Rectal smooth muscle tissue (tissue), 1 donor: ENCODE data around the gene STX1B.

Experiments used
- H3K27ac ChIP-seq: one replicate; pipeline ENCODE4 v1.7.0; 2013; ENCODE audit warnings: low read depth, low read length, inconsistent platforms
- H3K27me3 ChIP-seq: one replicate; pipeline ENCODE4 v1.7.0; 2013; ENCODE audit warnings: low read length; ENCODE audit not compliant: control insufficient read depth, insufficient read depth
- H3K36me3 ChIP-seq: one replicate; pipeline ENCODE4 v1.7.0; 2013; ENCODE audit warnings: low read length; ENCODE audit not compliant: control insufficient read depth, insufficient read depth
- H3K4me1 ChIP-seq: one replicate; pipeline ENCODE4 v1.7.0; 2013; ENCODE audit warnings: low read length; ENCODE audit not compliant: control insufficient read depth, insufficient read depth
- H3K4me3 ChIP-seq: one replicate; pipeline ENCODE4 v1.7.0; 2013; ENCODE audit warnings: low read length
- H3K9ac ChIP-seq: one replicate; pipeline ENCODE4 v1.7.0; 2013; ENCODE audit warnings: low read length

STX1B gene

GRCh38 chr16:31010585-31011325 is at the start of gene STX1B:
Gene STX1B, minus strand, starts transcription at chr16:31010638. Its CDS starts 242 bp downstream, at chr16:31010396.
- no peaks in the 10 kb centered on the region for H3K4me1 ChIP-seq
- H3K4me3 ChIP-seq = no peak within 1 kb of the TSS
- no peaks in the 10 kb centered on the region for H3K36me3 ChIP-seq
- H3K9ac ChIP-seq = no peak within 1 kb of the TSS
- no peak within 1 kb of the TSS for H3K27ac ChIP-seq
- peaks cover 30% of the 10 kb centered on the region for H3K27me3 ChIP-seq

GRCh38 chr16:31055613-31056012 is 45.2 kb upstream of the STX1B start:
- Histone ChIP-seq H3K36me3 (peaks cover 4% of the 10 kb centered on the region), H3K4me3 (no peak overlapping the region), H3K27me3 (no peaks in the 10 kb centered on the region), H3K9ac (no peak overlapping the region), H3K4me1 (no peaks in the 10 kb centered on the region), H3K27ac (no peak overlapping the region)

GRCh38 chr16:31052114-31052513 is 41.7 kb upstream of the STX1B start:
- no peak overlapping the region for H3K4me3 ChIP-seq
- H3K27ac ChIP-seq = no peak overlapping the region

GRCh38 chr16:31050280-31051030 is 40.0 kb upstream of the STX1B start:
- H3K36me3 ChIP-seq = no peaks in the 10 kb centered on the region

More at GRCh38 chr16:31052114-31052513, 41.7 kb upstream of the STX1B start:
- Histone ChIP-seq H3K9ac (no peak overlapping the region), H3K4me1 (no peaks in the 10 kb centered on the region), H3K27me3 (no peaks in the 10 kb centered on the region), H3K36me3 (no peaks in the 10 kb centered on the region)

GRCh38 chr16:31043898-31044481 is 33.6 kb upstream of the STX1B start:
- no peaks in the 10 kb centered on the region for H3K27me3 ChIP-seq
- no peak overlapping the region for H3K27ac ChIP-seq
- peaks cover 15% of the 10 kb centered on the region for H3K36me3 ChIP-seq
- no peak overlapping the region for H3K9ac ChIP-seq
- no peaks in the 10 kb centered on the region for H3K4me1 ChIP-seq
- H3K4me3 ChIP-seq = no peak overlapping the region

More at GRCh38 chr16:31050280-31051030, 40.0 kb upstream of the STX1B start:
- no peak overlapping the region for H3K27ac ChIP-seq
- H3K27me3 ChIP-seq = no peaks in the 10 kb centered on the region
- no peak overlapping the region for H3K9ac ChIP-seq
- H3K4me1 ChIP-seq = no peaks in the 10 kb centered on the region
- H3K4me3 ChIP-seq = no peak overlapping the region

GRCh38 chr16:31043352-31043751 is 32.9 kb upstream of the STX1B start:
- Histone ChIP-seq H3K27ac (no peak overlapping the region), H3K36me3 (peaks cover 20% of the 10 kb centered on the region), H3K9ac (no peak overlapping the region)

GRCh38 chr16:31042866-31043265 is 32.4 kb upstream of the STX1B start:
- Histone ChIP-seq H3K27me3 (no peaks in the 10 kb centered on the region), H3K9ac (no peak overlapping the region), H3K36me3 (peaks cover 24% of the 10 kb centered on the region), H3K4me1 (no peaks in the 10 kb centered on the region), H3K27ac (no peak overlapping the region), H3K4me3 (no peak overlapping the region)

More at GRCh38 chr16:31043352-31043751, 32.9 kb upstream of the STX1B start:
- Histone ChIP-seq H3K4me1 (no peaks in the 10 kb centered on the region), H3K4me3 (no peak overlapping the region), H3K27me3 (no peaks in the 10 kb centered on the region)

GRCh38 chr16:31038993-31039392 is 28.6 kb upstream of the STX1B start:
- Histone ChIP-seq H3K4me1 (peaks cover 3% of the 10 kb centered on the region), H3K4me3 (no peak overlapping the region), H3K27me3 (no peaks in the 10 kb centered on the region), H3K36me3 (peaks cover 26% of the 10 kb centered on the region), H3K27ac (no peak overlapping the region), H3K9ac (no peak overlapping the region)

GRCh38 chr16:31036691-31037090 is 26.3 kb upstream of the STX1B start:
- Histone ChIP-seq H3K27me3 (no peaks in the 10 kb centered on the region), H3K27ac (no peak overlapping the region), H3K4me1 (peaks cover 3% of the 10 kb centered on the region), H3K36me3 (peaks cover 26% of the 10 kb centered on the region), H3K9ac (no peak overlapping the region), H3K4me3 (no peak overlapping the region)

- Histone ChIP-seq H3K4me1 (peaks cover 3% of the 10 kb centered on the region), H3K9ac (peak overlapping the region; percentile 87), H3K4me3 (peak overlapping the region; percentile 98), H3K27ac (peak overlapping the region; percentile 82), H3K36me3 (peaks cover 11% of the 10 kb centered on the region), H3K27me3 (no peaks in the 10 kb centered on the region)
Observed at GRCh38 chr16:31033709-31034492, 23.5 kb upstream of the STX1B start.

- Histone ChIP-seq H3K4me3 (peak within 1 kb of the TSS; percentile 98), H3K27me3 (no peaks in the 10 kb centered on the region), H3K9ac (peak within 1 kb of the TSS; percentile 87), H3K36me3 (peaks cover 4% of the 10 kb centered on the region), H3K27ac (peak within 1 kb of the TSS; percentile 97), H3K4me1 (peaks cover 3% of the 10 kb centered on the region)
Observed at GRCh38 chr16:31032736-31033708, 22.6 kb upstream of the STX1B start, which contains the start of gene STX4. Gene STX4, plus strand, starts transcription at chr16:31033558. Its CDS starts 248 bp downstream, at chr16:31033806.
